OCI-LY7 (cell line): ENCODE data around the gene GAGE1.
"Not testable (repeated sequence)": the region's sequence is repeated elsewhere in the genome, so short reads cannot be mapped to it uniquely, and the experiment has no call there.

Experiments
- EZH2phosphoT487 ChIP-seq: fragments of 200-600 bp; sonication (generic); IDR thresholded peaks from 2 replicates; pipeline ENCODE4 v1.6.1; 2018; ENCODE audit warnings: low read depth, borderline replicate concordance, mild to moderate bottlenecking, mixed run types, antibody characterized with exemption, low read length, moderate library complexity, mixed read lengths
- TF ChIP-seq, protein P1 (sequence below): fragments of 200-600 bp; sonication (generic); conservative IDR thresholded peaks from 2 replicates; pipeline ENCODE4 v1.5.1; 2014; ENCODE audit warnings: mild to moderate bottlenecking, antibody characterized with exemption, low read length, moderate library complexity, mixed read lengths

DNA sequence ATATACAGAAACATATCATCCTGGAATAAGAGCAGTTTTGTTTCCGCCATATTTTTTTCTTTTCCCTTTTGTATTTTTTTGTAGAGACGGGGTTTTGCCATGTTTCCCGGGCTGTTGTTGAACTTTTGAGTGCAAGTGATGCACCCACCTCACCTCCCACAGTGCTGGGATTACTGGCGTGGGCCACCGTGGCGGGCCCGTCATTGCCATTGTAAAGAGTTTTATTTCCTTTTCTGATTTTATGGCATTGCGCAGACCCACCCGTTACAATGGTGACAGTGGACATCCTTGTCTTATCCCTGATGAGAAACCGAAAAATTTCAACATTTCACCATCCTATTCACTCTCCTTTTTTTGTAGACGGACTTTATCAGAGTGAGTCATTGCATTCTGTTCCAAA, 30.1 kb upstream of the GAGE1 start:
- TF ChIP-seq, protein P1, sequence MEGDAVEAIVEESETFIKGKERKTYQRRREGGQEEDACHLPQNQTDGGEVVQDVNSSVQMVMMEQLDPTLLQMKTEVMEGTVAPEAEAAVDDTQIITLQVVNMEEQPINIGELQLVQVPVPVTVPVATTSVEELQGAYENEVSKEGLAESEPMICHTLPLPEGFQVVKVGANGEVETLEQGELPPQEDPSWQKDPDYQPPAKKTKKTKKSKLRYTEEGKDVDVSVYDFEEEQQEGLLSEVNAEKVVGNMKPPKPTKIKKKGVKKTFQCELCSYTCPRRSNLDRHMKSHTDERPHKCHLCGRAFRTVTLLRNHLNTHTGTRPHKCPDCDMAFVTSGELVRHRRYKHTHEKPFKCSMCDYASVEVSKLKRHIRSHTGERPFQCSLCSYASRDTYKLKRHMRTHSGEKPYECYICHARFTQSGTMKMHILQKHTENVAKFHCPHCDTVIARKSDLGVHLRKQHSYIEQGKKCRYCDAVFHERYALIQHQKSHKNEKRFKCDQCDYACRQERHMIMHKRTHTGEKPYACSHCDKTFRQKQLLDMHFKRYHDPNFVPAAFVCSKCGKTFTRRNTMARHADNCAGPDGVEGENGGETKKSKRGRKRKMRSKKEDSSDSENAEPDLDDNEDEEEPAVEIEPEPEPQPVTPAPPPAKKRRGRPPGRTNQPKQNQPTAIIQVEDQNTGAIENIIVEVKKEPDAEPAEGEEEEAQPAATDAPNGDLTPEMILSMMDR, result not testable (repeated sequence)
- not testable (repeated sequence) for TF ChIP-seq EZH2phosphoT487
